HG03378 (cell line): ENCODE results near the gene CDK17.
"Not testable (repeated sequence)": the region's sequence is repeated elsewhere in the genome, so short reads cannot be mapped to it uniquely, and the experiment has no call there.

Source experiments
- ATAC-seq: cut with Tn5 transposase; IDR thresholded peaks from one replicate; pipeline ENCODE4 v1.9.1; 2021; ENCODE audit warnings: mild to moderate bottlenecking, moderate library complexity; ENCODE audit not compliant: unreplicated experiment

CDK17 gene

GRCh38 chr12:96359328-96359727 is 40.9 kb downstream of the CDK17 start:
- no peak for ATAC-seq

- no peak for ATAC-seq
These were observed 43.4 kb downstream of the CDK17 start for GRCh38 chr12:96356831-96357230.

GRCh38 chr12:96354844-96355534 is 45.2 kb downstream of the CDK17 start:
- ATAC-seq: no peak

- ATAC-seq: no peak
These were observed 45.9 kb downstream of the CDK17 start for GRCh38 chr12:96354326-96354725.

GRCh38 chr12:96352161-96352835 is 47.9 kb downstream of the CDK17 start:
- ATAC-seq: no peak

GRCh38 chr12:96350982-96351381 is 49.3 kb downstream of the CDK17 start:
- ATAC-seq: peak; percentile 39

GRCh38 chr12:96347130-96347699 is 53.0 kb downstream of the CDK17 start:
- no peak for ATAC-seq

- not testable (repeated sequence) for ATAC-seq
These were observed 53.5 kb downstream of the CDK17 start for GRCh38 chr12:96346716-96347115.

- ATAC-seq: no peak
These were observed 56.0 kb downstream of the CDK17 start for GRCh38 chr12:96344124-96344695.

GRCh38 chr12:96343347-96343954 is 56.8 kb downstream of the CDK17 start:
- peak; percentile 91 for ATAC-seq

GRCh38 chr12:96339666-96340065 is 60.6 kb downstream of the CDK17 start:
- ATAC-seq: not testable (repeated sequence)

GRCh38 chr12:96338852-96339471 is 61.3 kb downstream of the CDK17 start:
- ATAC-seq: no peak

- no peak for ATAC-seq
These were observed 62.3 kb downstream of the CDK17 start for GRCh38 chr12:96337953-96338352.

- ATAC-seq: no peak
These were observed 63.8 kb downstream of the CDK17 start for GRCh38 chr12:96336489-96336888.

- peak; percentile 90 for ATAC-seq
These were observed 65.0 kb downstream of the CDK17 start for GRCh38 chr12:96335270-96335669.

- no peak for ATAC-seq
These were observed 65.7 kb downstream of the CDK17 start for GRCh38 chr12:96334502-96334901.

GRCh38 chr12:96329545-96329944 is 70.7 kb downstream of the CDK17 start:
- ATAC-seq: no peak

GRCh38 chr12:96329018-96329417 is 71.2 kb downstream of the CDK17 start:
- no peak for ATAC-seq

GRCh38 chr12:96327889-96328288 is 72.3 kb downstream of the CDK17 start:
- ATAC-seq: peak; percentile 29

- peak; percentile 73 for ATAC-seq
These were observed 72.9 kb downstream of the CDK17 start for GRCh38 chr12:96327346-96327745.

GRCh38 chr12:96326628-96327227 is 73.5 kb downstream of the CDK17 start:
- no peak for ATAC-seq
